ENCODE results near the gene KCNIP3.

Gene KCNIP3

DNA sequence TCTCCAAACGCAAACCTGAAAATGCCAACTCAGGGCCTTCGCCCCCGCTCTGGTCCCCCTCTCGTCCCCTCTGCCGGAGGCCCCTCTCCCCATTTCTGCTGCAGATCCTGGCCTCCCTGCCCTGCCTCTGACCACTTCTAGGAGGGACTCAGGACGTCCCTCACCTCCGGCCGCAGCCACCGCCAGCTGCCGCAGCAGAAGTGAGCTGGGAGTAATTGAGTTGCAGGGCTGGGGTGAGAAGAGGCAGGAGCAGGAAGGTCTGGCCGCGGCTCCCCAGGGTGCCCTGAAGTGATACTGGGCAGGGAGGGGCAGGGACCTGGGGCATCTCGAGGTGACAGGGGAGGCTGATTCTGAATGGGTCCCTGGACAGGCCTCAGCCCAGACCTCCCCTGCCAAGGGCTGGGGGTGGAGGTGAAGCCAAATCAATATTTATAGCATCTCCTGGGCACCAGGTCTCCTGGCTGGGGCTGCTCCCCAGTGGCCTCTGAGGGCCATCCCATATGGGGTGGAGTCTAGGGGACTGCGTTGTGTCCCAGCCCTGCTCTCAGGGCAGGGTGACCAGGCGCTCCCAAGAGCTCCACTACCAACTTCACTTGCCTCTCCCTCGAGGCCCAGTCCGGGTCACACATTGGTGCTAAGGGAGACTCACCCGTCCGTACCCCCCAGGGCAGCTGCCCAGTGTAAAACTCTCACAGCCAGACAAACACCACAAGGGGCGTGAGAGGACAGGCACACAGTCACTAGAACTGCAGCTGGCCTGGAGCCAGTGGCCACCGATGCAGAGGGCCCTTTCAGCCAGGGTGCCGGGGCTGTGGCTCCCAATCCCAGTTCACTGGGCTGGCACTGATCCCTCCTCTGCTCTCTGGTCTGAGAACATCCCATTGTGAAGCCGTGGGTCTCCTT lies 33.0 kb downstream of the KCNIP3 start:
- no peak for DNase-seq

DNA sequence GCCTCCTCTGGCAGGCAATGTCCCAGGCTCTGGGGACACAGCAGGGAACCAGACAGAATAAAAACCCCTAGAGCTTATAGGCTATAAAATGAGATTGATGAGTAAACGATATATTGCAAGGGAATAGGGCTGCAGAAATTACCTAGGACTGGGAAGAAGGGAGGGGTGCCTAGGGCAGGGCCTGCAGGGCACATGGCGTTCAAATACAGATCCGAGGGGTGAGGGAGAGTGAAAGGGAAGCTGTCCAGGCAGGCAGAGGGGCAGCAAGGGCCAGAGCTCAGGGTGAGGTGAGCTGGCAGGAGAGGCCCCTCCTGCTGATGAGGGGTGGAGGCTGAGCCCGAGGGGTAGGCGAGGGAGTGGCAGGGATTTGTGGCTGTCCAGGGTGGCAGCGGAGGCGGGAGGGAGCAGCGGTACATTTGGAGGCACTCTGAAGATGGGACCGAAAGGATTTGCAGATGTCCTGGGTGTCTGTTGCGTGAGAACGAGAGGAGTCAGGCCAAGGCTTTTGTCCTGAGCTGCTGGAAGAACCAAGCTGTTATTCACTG lies 33.7 kb downstream of the KCNIP3 start:
- no peak for DNase-seq

DNA sequence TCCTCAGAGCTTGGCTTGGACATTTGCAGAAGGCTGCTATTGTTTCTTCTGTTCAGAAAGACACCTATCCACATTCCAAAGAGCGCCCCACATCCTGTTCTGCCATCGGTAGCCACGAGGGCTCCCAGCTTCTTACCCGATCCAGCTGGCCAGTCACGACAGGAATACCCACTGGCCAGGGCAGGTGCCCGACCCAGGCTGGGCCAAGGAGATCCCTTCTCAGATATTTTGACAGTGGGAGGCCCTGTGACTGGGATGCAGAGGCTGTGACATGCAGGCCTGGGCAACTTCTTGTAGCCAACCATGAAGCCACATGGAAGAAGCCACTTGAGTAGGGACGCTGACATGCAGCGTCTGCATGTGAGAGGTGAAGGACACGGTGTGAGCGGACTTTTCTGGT lies 34.5 kb downstream of the KCNIP3 start:
- no peak for DNase-seq

DNA sequence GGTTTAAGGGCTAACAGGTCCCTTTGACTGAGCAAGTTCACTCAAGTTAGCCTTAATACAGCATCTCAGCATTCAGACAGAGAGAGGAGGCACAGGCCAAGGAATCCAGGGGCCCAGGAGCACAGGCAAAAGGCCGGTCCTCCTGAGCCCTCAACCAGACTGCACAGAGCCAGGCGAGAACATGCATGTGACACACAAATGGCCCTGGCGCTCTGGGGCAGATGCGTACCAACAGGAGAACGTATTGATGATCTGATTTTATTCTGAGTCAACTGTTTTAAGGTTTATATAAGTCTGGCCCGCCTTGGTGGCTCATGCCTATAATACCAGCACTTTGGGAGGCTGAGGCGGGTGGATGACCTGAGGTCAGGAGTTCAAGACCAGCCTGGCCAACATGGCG lies 34.9 kb downstream of the KCNIP3 start:
- no peak for DNase-seq

DNA sequence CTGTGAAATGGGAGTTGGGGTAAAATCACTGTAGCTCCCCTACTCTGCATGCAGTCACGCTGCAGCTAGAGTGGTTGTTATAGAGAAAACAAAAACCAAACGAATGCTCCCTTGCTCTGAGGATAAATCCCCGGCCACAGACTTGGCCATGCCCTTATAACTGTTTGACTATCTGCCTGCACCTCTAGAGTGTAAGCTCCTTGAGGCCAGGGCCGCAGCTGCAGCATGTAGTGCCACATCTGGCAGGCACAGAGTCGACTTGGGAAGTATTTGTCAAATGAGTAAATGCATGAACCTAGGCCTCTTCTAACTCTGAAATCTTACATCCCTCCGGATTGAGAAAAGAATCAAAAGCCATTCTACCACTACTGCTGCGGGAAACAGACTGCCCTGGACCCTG lies 35.9 kb downstream of the KCNIP3 start:
- DNase-seq: no peak

DNA sequence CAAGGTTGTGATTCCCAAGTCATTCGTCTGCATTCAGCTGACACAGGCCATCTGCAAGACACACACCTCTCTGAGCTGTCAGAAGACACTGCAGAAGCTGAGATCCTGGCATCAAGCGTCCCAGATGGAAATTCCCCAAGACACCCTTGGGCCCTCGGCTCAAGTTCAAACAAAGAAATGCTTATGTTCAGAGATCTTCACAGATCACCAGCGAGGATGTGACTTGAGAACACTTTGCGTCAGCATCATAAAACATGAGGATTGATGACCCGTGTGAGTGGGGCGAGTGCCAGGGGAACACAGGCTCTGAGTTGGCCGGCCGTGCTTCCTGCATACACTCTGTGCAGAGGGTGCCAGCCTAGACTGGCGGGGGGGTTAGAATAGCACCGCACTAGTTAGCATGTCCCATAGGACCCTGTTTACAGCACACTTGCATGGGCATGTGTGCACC lies 36.8 kb downstream of the KCNIP3 start:
- no peak for DNase-seq

DNA sequence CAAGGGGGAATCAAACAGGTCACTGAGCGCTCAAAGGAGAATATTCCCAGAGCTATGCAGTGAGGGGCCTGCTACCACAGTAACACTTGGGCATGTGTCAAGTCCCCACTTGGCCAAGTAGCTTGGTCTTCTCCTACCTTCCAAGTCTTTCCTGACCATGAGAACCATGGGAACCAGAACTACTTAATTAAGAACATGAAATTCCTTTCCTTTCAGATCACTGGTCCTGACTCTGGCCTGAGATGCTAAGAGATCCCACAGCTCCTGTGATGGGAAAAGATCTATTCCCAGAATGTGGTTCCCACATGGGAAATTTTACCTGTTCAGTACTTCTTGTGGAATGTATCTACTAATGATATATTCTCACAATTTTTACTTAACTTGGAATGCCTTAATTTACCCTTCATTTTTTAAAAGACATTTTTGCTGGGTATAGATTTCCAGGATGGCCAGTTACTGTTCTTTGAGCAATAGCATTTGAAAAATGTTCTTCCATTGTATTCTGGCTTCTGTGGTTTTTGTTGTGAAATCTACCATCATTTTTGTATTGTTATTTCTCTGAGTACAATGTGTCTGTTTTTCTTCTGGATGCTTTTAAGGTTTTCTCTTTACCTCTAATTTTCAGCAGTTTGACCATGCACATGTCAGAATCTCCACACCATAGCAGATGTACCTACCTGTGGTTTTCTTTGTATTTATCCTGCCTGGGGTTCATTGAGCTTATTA lies 37.9 kb downstream of the KCNIP3 start:
- no peak for DNase-seq

DNA sequence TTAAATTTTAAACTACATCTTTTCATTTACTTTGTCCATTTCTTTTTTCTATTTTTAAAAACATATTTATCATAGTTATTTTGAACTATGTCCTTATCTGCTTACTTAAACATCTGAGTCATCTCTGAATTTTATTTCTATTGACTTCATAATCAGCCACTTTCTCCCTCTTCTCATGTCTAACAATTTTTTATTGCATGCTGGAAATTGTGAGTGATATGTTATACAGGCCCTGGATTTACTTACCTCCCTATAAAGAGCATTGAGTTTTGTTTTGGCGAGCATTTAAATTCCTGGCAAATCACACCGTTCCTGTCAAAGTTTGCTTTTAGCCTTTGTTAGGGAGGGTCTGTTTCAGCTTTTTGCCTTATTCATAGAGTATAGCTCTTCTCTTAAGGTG lies 39.3 kb downstream of the KCNIP3 start:
- DNase-seq: no peak

DNA sequence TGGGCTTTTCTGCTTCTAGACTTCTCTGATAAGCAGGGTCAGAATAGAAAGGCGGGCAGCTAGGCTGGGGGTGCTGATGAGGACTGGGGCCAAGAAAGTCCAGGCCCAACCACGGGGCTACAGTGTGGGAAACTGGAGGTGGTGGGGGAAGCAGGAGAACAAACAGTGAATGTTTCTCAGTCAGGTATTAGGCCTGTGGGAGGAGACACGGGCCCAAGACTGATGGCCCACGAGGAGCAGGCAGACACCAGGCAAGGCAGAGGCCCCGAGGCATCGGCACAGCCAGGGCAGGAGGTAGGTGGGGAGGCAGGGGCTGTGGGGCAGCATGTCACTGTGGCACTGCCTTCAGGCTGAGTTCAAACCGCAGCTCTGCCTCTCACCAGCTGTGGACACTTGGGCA lies 40.7 kb downstream of the KCNIP3 start:
- no peak for DNase-seq

DNA sequence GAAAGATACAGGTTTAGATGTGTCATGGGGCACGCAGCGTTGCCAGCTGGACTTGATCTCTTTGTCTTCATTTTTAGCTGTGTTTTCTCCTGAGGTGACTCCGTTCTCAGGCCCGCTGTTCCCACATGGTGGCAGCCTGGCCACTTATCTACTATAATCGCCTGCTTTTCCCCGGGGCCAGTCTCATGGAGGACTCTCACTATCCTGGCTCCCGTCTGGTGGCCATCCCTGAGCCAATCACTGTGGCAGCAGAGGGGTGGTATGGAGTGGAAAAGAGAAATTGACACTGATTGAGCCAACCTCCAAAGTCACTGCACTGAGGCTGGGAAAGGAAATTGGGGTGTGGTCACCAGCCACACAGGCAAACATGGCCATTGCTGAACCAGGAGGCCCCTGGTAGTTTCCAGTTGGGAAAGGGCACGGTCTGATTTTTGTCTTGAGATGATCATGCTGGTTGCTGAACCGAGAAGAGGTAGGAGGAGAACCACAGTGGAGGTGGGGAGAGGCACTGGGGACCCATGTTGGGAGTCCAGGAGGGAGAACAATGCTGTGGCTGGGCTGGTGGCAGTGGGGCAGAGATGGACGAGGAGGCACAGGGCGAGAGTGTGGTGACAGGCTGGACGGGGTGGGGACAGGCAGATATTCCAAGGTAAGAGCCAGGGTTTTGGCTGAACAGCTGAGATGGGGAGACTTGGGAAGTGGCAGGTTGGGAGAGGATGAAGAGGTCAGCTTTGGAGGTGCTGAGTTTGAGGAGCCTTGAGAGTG lies 45.6 kb downstream of the KCNIP3 start:
- DNase-seq: no peak

DNA sequence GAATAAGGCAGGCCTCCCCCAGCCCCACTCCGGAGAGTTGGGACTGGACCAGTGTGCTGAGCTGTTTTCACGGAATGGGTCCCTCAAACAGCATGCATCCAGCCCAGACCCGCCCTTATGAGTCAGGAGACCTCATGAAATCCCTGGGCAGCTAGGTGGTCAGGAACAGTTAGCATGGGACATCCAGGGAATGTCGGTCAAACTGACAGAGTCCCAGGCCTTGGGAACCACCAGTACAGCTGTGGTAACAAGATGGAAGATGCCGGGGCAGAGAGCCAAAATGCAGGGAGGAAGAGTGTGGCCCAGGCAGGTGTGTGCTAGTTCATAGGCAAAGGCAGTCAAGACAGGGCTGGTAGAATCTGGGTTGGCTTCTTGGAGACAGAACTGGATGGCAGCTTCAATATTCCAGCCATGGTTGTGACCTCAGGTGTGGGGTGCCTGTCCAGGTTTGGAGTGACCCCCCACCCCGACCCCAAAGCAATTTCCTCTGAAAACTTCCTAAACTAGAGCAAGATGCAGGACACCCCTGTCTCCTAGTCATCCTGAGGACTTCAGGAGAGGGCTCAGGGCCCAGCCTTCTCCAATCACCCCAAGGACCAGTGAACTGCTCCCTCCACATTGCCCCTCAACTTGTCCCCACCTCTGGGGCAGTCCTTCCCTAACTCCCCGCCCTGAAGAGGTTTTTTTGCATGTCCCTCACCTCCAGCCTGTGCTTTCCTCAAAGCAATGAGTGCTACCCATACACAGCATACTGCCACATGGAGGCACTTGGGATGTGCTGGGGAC lies 46.5 kb downstream of the KCNIP3 start:
- DNase-seq: no peak

DNA sequence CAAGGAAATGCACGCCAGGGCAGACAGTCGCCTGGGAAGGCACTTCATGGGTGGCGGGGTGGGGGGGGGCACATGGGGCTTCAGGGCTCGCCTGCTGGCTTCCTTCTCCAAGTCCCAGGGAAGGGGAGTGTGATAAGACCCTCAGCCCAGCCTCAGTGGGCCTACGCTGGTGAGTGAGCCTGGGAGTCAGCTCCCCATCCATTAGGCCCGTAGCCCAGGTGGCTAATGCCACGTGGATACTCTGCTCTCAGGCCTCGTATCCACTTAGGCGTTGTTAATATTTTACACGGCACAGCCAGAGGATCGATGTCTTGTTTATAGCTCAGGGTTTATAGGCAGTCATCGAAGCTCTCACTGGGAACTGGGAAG lies 47.1 kb downstream of the KCNIP3 start:
- no peak for DNase-seq

DNA sequence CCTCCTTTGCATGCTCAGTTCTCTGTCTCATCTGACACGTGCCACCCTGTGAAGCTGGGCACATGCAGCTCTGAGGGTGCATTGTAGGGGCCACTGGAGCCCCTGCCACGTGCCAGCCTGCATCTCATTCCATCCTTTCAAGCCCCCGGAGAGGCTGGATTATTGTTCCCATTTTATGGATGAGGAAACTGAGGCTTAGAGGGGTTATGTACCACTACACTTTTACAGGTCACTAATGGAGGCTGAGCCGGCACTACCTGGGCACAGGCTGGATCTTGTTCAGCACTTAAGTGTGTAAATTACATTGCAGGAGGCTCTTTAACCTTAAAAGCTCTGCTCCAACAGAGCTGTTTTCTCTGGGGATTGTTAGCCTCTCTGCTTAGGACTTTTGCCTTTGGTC lies 47.5 kb downstream of the KCNIP3 start:
- DNase-seq: no peak

DNA sequence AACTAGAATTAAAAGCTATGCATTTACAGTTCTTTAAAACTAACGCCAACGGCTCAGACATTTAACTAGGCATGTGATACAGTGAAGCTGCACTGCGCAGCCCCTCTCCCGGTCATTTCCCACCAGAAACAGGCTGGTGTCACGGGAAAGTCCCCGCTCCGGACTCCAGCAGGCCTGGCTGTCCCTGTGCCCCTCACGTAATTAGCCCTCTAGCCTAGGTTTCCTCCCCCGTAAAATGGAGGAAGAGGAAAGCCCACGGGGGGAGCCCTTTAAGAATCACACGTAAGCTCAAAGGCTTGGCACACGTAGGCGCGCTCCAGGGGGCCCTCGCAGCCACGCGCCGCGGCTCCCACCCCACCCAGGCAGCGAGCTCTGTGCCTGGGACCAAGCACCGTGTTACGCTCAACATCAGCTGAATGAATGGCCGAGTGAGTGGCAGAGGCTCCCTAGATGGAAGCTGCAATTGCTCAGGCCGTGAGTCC lies 48.0 kb downstream of the KCNIP3 start:
- DNase-seq: no peak

DNA sequence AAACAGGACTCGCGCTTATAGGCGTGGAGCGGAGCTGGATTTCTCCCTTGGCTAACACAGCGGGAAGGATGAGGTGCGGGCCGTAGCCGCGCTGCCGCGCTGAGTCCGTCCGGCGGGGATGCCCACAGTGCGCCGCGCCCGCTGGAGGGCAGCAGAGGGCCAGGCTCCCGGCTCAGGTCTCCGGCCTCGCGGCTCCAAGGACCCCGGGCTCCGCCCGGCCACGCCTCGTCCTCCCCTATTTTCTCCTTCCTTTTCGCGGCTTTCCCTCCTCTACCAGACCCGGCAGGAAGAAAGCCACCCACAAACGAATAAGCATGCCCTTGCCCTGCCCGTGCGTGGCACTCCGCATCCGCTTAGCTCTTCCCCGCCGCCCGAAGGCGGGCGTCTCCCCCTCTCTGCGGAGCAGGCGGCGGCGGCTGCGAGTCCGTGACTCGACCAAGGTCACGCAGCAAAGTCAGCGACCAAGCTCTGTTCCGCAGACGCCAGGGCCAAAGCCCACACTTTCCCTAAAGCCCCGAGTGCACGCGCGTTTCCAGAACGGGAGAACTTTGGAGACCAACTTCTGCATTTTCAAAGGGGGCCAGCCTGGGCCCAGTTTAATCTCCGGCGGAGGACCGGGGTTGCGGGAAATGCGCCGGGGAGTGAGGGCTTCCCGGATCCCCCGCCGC lies 48.5 kb downstream of the KCNIP3 start:
- peak; percentile 66 for DNase-seq

DNA sequence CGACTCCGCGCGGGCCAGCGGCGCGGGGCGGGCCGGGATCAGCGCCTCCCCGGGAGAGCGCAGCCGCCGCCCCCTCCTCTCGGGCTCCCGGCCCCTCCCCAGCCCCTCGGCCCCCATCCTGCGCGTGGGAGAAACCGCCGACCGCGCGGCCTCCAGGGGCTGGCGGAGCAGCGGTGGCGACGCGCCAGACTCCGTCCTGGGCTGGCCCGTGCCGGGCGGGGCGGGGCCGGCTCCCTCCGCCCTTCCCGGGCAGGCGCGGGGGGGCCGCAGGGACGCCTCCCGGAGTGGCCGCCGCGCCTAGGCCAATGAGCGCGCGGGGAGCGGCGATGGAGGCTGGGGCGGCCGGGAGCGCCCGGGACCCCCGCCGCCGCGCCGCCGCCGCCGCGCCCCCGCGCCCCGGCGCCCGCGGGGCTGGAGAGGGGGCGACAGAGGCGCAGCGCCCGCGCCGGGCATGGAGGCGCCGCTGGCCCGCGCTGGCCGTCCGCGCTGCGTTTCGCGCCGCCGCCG lies 49.1 kb downstream of the KCNIP3 start:
- no peak for DNase-seq

DNA sequence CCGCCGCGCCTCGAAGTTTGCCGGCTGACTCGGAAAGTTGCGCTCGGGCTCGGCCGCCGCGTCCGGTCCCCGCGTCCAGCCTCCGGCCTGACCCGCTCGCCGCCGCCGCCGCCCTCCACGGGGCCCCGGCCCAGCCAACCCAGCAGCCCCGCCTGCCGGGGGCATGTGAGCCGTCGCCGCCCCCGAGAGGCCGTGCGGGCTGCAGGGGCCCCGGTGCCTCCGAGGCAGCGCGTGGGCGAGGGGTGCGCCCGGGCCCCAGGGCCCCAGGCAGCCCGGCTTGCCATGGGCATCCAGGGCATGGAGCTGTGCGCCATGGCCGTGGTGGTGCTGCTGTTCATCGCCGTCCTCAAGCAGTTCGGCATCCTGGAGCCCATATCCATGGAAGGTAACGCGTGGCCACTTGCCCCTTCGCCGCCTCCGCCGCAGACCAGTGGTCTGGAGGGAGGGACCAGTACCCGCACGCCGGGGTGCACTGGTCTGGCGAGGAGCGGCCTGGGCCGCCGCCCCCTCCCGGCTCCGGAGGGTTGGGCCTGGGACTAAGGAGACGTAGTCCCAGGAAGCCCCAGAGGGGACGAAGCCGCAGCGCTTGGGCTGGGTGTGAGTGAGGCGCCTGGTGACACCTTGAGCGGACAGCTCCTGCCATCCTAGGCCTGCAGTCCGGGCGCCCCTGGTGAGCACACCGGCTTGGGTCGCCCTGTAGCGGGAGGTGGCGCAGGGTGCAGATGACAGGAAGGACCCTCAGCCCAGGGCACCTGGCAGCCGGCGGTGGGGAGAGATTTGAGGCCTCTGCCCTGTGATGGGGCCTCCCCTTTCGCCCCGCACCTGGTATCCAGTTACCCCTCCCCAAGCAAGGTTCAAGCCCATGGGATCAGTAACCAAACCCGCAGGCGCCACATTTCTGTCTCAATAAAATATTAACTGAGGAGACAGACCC lies 49.9 kb downstream of the KCNIP3 start:
- no peak for DNase-seq

DNA sequence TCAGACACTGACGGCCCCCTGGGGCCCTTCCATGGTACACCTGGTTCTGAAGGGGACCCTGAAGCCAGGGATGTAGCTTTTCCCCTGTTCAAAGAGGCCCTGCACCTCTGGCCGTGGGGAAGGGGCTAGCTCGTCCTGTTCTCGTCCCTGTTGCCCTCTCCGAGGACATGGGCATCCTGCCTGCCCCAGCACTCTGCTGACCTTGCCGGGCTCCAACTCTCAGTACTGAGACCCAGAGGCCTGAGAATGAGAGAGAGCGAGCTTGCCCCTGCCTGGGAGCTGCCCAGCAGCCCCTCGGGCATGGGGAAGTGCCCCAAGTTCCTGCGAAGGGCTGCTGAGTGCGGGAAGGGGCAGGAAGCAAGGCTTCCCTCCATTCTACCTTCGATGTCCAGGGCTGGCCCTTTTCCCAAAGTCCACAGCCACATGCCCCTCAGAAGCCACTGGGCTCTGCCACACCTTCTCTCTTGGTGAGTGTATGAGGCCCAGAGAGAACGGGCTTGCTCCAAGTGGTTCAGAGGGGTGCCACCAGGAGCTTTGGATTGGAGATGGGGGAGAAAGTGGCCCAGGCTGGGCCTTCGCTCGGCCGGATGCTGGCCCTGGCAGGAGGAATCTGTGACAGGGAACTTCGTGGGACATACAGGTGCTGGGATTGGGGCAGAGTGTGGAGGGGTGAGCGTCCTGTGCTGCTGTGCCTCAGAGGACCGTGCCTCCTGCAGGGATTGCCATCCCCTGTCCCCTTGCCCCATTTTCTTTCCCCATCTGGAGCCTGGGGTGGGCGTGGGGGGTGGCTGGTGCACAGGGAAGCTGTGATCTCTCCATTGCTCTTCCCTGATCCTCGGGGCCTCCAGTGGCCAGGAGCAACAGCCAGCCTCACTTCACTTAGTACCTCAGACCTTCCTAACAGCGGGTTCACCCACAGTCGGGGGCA lies 50.8 kb downstream of the KCNIP3 start:
- no peak for DNase-seq
